Glutamatergic neuron (in vitro differentiated cells): Measurements from ENCODE around the gene HPCAL4. TPM values are rescaled to one million over a fixed set of nuclear protein-coding genes. Genes with fewer than 3 reads are reported as not detected.
A peak's percentile ranks its signal among the peaks of the same experiment; 100 is the strongest.

Experiments
- DNase-seq: peaks from one replicate; pipeline ENCODE4 v3.0.0; 2022
- H3K27ac Mint-ChIP-seq: one replicate; pipeline ENCODE4 v1.8.0; 2020; ENCODE audit warnings: mild to moderate bottlenecking, mixed read lengths, inconsistent platforms; ENCODE audit not compliant: unreplicated experiment
- H3K27me3 Mint-ChIP-seq: one replicate; pipeline ENCODE4 v1.8.0; 2020; ENCODE audit warnings: mild to moderate bottlenecking, moderate library complexity, mixed read lengths, inconsistent platforms; ENCODE audit not compliant: unreplicated experiment
- H3K36me3 Mint-ChIP-seq: one replicate; pipeline ENCODE4 v1.8.0; 2020; ENCODE audit warnings: mild to moderate bottlenecking, mixed read lengths, inconsistent platforms; ENCODE audit not compliant: unreplicated experiment
- H3K4me1 Mint-ChIP-seq: one replicate; pipeline ENCODE4 v1.8.0; 2020; ENCODE audit warnings: mild to moderate bottlenecking, low read depth, mixed read lengths, inconsistent platforms; ENCODE audit not compliant: unreplicated experiment
- H3K4me3 Mint-ChIP-seq: one replicate; pipeline ENCODE4 v1.8.0; 2020; ENCODE audit warnings: mild to moderate bottlenecking, mixed read lengths, inconsistent platforms; ENCODE audit not compliant: unreplicated experiment
- H3K9me3 Mint-ChIP-seq: one replicate; pipeline ENCODE4 v1.8.0; 2020; ENCODE audit warnings: mild to moderate bottlenecking, moderate library complexity, mixed read lengths, inconsistent platforms; ENCODE audit not compliant: unreplicated experiment
- CTCF ChIP-seq: fragments of 200-600 bp; sonication (generic); IDR thresholded peaks from one replicate; pipeline ENCODE4 v1.5.0; 2021; ENCODE audit not compliant: partially characterized antibody, unreplicated experiment
- total RNA-seq: library from RNA; stranded (reverse); fragmentation: NEBNext Ultra II Directional; extraction: Animal tissue kit (Norgen Biotek cat#: 25700); gene quantifications from one replicate; pipeline ENCODE4 v1.2.1, GENCODE V29; 2021; ENCODE audit not compliant: unreplicated experiment

Gene HPCAL4
- total RNA-seq, 1 donor from 2014 or later, result not detected

GRCh38 chr1:39677645-39678044 is 13.6 kb downstream of the HPCAL4 start:
- no peaks in the 10 kb centered on the region for H3K9me3 Mint-ChIP-seq

DNA sequence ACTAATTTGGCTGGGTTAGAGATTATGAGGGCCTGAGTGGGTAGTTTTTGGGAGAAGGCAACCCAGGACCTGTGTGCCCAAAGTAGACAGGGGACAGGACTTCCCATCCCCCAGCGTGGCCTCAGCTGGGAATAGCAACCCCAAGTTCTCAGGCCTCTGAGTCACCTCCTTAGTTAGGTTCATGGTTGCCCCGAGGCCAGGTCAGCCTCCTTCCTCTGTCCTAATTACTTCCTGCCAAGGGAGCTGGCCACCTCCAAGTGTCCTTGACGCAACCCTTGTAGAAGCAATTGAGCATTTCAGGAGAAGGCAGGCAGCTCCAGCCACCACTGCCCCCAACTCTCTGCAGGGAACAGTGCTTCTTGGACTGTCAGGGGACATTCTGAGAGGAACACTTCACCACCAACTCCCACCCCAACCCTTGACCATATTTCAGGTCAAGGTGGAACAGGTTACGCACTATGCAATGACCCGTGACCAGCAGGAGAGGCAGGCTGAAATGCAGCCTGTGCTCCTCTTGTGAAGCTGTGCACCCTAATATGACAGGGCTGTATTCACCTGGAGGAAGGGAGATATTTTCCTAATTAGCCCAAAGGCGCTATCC is 14.2 kb downstream of the HPCAL4 start:
- Mint-ChIP-seq H3K4me1 (no peaks in the 10 kb centered on the region), H3K36me3 (no peaks in the 10 kb centered on the region), H3K9me3 (peaks cover 2% of the 10 kb centered on the region), H3K27me3 (peaks cover 32% of the 10 kb centered on the region), H3K4me3 (no peak overlapping the region), H3K27ac (no peak overlapping the region)
- TF ChIP-seq CTCF, result no peak
- DNase-seq, result no peak

More at GRCh38 chr1:39677645-39678044, 13.6 kb downstream of the HPCAL4 start:
- Mint-ChIP-seq H3K4me3 (no peak overlapping the region), H3K27me3 (peaks cover 34% of the 10 kb centered on the region), H3K4me1 (no peaks in the 10 kb centered on the region), H3K27ac (no peak overlapping the region), H3K36me3 (peaks cover 4% of the 10 kb centered on the region)
- no peak for TF ChIP-seq CTCF
- no peak for DNase-seq

- Mint-ChIP-seq H3K9me3 (peaks cover 6% of the 10 kb centered on the region), H3K4me1 (peaks cover 1% of the 10 kb centered on the region), H3K27ac (no peak overlapping the region), H3K36me3 (peaks cover 6% of the 10 kb centered on the region), H3K27me3 (peaks cover 34% of the 10 kb centered on the region), H3K4me3 (no peak overlapping the region)
- no peak for TF ChIP-seq CTCF
- DNase-seq, result no peak
Observed at GRCh38 chr1:39675220-39675619, 16.0 kb downstream of the HPCAL4 start.

GRCh38 chr1:39673215-39673614 is 18.0 kb downstream of the HPCAL4 start:
- no peak for TF ChIP-seq CTCF
- no peak for DNase-seq
- Mint-ChIP-seq H3K27me3 (peaks cover 35% of the 10 kb centered on the region), H3K27ac (no peak overlapping the region), H3K4me1 (peaks cover 1% of the 10 kb centered on the region), H3K36me3 (peaks cover 6% of the 10 kb centered on the region), H3K9me3 (peaks cover 10% of the 10 kb centered on the region), H3K4me3 (no peak overlapping the region)

DNA sequence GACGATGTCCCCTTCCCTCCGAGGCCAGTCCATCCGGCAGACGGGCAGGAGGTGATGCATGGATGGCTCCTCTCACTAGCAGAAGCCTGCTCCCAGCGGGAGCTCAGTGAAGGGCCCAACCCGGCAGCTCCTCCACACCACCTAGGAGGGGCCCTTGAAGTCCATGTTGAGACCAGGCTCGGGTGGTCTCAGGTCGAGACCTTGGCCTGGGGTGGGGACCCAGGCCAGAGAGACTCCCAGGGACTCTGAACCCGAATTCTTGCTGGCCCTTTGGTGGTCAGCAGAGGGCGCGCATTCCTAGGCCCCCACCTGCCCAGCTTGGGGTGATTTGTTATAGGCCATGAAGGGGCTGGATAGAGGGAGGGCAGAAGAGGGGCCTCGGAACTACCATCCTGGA is 18.7 kb downstream of the HPCAL4 start:
- peaks cover 10% of the 10 kb centered on the region for H3K9me3 Mint-ChIP-seq
- H3K4me1 Mint-ChIP-seq, result peaks cover 1% of the 10 kb centered on the region
- peak; percentile 31 for DNase-seq
- TF ChIP-seq CTCF, result peak; percentile 61
- H3K4me3 Mint-ChIP-seq, result peak overlapping the region; percentile 87
- peaks cover 6% of the 10 kb centered on the region for H3K36me3 Mint-ChIP-seq
- peaks cover 36% of the 10 kb centered on the region for H3K27me3 Mint-ChIP-seq
- H3K27ac Mint-ChIP-seq, result no peak overlapping the region
